GM13976 (cell line): ENCODE results near the gene CASZ1.

ENCODE experiments used
- DNase-seq: peaks from one replicate; pipeline ENCODE4 v3.0.0; 2012; ENCODE audit warnings: low spot score
- in situ Hi-C: fragments of 300-500 bp; cut with MboI; formaldehyde crosslinking; loops from one replicate; pipeline ENCODE4 v1.12.0; 2022; ENCODE audit warnings: low sequenced_read_pairs, mixed read lengths, inconsistent platforms; ENCODE audit not compliant: unreplicated experiment
- TF ChIP-seq, protein P1 (sequence below): IDR thresholded peaks from 2 replicates; pipeline ENCODE4 v1.5.1; 2012; ENCODE audit warnings: borderline replicate concordance, mild to moderate bottlenecking; ENCODE audit not compliant: insufficient read depth; ENCODE audit errors: extremely low read depth, missing control alignments, control extremely low read depth

Gene CASZ1

DNA sequence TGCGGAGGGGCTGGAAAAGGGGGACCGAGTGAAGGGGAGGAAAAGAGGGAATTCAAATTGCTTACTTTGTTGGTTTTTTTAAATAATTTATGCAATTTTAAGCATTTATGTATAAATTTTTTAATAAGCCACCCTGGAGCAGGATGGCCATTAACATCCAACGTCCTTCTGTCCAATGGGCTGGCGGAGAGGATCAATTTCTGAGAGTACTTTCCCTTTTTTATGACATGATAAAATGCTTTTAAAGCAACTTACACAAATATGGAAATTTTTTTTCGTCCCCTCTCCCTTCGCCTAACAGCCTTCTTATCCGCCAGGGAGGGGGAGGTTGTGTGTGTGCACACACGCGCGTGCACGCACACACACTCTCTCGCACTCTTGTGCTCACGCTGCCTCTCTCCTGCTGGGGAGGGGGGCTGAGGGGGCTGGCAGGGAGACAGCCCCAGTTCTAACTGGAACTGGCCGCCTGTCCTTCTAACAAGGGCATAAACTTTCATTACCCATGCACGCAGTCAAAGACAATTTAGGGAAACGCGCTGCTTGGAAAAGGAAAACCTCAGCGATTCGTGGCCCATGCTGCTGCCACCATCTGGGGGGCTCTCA, 123.2 kb downstream of the CASZ1 start:
- TF ChIP-seq, protein P1, sequence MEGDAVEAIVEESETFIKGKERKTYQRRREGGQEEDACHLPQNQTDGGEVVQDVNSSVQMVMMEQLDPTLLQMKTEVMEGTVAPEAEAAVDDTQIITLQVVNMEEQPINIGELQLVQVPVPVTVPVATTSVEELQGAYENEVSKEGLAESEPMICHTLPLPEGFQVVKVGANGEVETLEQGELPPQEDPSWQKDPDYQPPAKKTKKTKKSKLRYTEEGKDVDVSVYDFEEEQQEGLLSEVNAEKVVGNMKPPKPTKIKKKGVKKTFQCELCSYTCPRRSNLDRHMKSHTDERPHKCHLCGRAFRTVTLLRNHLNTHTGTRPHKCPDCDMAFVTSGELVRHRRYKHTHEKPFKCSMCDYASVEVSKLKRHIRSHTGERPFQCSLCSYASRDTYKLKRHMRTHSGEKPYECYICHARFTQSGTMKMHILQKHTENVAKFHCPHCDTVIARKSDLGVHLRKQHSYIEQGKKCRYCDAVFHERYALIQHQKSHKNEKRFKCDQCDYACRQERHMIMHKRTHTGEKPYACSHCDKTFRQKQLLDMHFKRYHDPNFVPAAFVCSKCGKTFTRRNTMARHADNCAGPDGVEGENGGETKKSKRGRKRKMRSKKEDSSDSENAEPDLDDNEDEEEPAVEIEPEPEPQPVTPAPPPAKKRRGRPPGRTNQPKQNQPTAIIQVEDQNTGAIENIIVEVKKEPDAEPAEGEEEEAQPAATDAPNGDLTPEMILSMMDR, result no peak
- in situ Hi-C loops, result no loop called here
- DNase-seq, result no peak

DNA sequence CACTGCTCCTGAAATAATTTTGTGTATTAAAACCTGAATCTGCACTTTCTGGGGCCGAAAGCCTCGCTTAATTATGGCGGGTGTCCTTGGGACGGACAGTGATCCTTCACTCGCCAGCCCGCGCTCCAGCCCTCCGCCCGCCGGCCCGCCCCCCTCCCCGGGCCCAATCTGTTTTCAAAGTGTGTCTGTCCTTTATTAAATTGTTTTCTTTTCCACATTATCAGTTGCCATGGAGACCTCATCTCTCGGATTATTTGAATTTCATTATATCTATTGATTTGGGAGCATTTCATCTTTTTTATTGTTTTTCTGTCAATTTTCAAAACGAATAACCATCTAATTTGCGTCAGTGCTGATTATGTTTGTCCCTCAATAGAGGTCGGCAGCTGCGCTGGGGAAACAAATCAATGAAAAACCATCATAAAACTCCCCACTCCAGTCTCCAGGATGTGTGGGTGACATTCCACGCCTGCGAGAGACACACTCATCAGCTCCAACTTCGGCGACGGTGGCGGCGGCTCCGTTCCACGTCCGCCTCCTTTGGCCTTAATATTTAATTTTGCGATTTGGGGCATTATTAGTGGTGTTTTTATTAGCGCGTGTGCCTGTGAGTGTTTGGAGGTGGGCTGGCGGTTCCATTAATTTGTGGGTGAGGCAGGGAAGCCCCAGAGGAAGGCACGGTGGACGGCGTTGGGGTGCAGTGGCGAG, 123.9 kb downstream of the CASZ1 start:
- TF ChIP-seq, protein P1, result no peak
- no peak for DNase-seq
- in situ Hi-C loops, result no loop called here

DNA sequence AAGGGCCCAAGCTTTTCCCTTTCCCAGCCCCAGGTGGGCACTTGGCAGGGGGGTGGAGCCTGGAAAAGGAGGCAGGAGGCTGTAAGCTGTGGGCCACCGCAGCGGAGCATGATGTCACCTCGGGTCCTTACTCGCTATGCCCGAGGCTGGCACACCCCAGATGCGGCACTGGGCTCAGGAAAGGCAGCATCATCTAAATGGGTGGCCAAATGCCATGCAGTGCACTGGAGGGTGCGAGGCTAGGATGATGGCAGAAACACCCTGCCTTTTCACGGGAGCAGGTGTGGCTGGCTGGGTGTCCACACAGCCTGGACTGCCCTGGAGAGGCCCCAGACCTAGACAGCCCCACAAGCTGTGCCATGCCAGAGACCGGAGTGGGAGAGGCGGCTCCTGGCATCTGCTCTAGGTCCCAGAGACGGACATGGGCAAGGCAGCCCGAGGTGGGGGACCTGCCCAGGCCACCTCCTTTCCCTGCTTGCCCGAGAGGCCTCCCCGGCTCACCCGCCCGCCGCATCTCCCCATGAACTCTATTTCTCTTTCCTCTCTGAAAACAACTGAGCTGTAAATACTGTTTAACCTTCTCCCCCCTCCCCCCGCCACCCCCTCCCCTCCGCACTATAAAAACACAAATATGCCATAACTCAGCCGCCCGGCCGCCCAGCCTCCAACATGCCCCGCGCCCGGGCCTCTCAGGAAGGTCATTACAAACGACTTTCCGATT, 124.7 kb downstream of the CASZ1 start:
- in situ Hi-C loops, result no loop called here
- TF ChIP-seq, protein P1, result no peak
- no peak for DNase-seq

DNA sequence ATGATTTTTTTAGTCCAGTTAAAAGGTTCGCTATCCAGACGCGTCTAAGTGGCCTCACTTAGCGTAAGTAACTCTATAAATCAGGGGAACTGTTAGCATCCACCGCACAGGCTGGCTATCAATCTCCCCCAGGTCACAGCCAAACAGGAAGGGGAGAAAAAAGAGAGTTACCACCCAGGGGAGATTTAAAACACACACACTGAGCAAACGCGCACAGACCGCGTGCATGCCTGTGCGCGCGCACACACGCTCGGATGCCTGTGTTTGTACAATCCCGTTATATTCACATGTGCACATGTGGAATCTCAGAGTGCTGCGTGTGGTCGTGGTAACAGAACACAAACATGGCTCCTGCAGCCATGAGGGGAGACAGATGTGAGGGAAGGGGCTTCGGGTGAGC, 125.4 kb downstream of the CASZ1 start:
- DNase-seq, result no peak
- TF ChIP-seq, protein P1, result no peak
- in situ Hi-C loops, result no loop called here

DNA sequence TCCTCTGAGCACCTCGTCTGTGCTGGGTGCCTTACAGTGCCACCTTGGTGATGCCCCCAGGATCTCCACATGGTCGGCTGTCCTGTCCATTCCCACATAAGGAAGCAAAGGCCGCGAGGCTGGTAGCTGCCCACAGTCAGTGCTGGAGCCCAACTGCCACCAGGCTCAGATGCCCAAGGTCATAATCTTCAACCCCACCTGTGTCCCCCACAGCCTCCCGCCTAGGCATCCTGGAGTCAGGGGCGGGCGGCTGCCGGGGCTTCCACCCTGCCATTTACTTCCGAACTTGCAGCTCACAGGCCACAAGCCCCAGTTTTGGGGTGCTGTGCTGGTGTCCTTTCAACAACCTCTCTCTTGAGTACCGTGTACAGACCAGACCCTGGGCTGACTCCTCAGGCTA, 126.3 kb downstream of the CASZ1 start:
- TF ChIP-seq, protein P1, result no peak
- in situ Hi-C loops, result no loop called here
- no peak for DNase-seq

DNA sequence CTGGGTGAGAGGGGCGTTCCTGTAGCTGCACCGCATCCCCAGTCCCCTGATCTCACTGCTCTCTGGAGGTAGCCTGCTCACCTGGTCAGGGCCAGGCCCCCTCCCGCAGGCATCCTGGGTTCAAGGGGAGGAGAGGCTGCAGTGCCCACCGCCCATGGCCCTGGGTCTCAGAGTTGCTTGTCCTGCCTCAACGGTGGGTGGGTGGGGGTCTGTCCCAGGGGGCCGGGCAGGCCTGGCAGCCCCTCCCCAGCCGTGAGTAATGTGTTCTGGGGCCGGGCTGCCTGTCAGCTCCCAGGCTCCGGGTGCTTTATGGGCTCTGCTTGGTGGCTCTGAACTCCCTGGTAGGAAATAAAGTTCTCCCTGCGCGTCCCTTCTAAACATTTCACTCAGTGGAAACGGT, 126.9 kb downstream of the CASZ1 start:
- in situ Hi-C loops, result no loop called here
- TF ChIP-seq, protein P1, result no peak
- no peak for DNase-seq
